H1 (cell line): ENCODE measurements around the gene FHOD1.

Experiments
- CEBPB ChIP-seq: IDR thresholded peaks from 2 replicates; pipeline ENCODE4 v1.6.1; 2012; ENCODE audit warnings: low read depth, low read length
- CHD1 ChIP-seq: IDR thresholded peaks from 2 replicates; pipeline ENCODE4 v1.6.1; 2012; ENCODE audit warnings: low read depth, low read length, improper control_type of control experiment
- CREB1 ChIP-seq: IDR thresholded peaks from 2 replicates; pipeline ENCODE4 v1.6.1; 2012; ENCODE audit warnings: inconsistent platforms
- EGR1 ChIP-seq: IDR thresholded peaks from 2 replicates; pipeline ENCODE4 v1.6.1; 2011; ENCODE audit warnings: low read depth, low read length, borderline replicate concordance
- JUND ChIP-seq: IDR thresholded peaks from 2 replicates; pipeline ENCODE4 v1.6.1; 2011; ENCODE audit warnings: mild to moderate bottlenecking, improper control_type of control experiment, low read length
- KDM5A ChIP-seq: fragments of 200-600 bp; IDR thresholded peaks from 2 replicates; pipeline ENCODE4 v1.7.1; 2012; ENCODE audit warnings: mild to moderate bottlenecking, low read length, inconsistent platforms, mixed read lengths
- POLR2A ChIP-seq, 2 experiments: IDR thresholded peaks; 1 replicate in 1 of 2; 2 replicates in 1 of 2; pipeline ENCODE4 v1.6.1; 2011; ENCODE audit warnings: low read depth in 2 of 2, low read length in 2 of 2, mild to moderate bottlenecking in 2 of 2; ENCODE audit errors: control extremely low read depth in 1 of 2
- RXRA ChIP-seq: IDR thresholded peaks from 2 replicates; pipeline ENCODE4 v1.6.1; 2011; ENCODE audit warnings: low read depth, mild to moderate bottlenecking, low read length, moderate library complexity; ENCODE audit not compliant: insufficient read depth
- SP2 ChIP-seq: IDR thresholded peaks from 2 replicates; pipeline ENCODE4 v1.6.1; 2012; ENCODE audit warnings: mild to moderate bottlenecking, low read length, inconsistent platforms
- TF ChIP-seq, protein P1 (sequence below), 3 experiments: IDR thresholded peaks; 1 replicate in 2 of 3; 2 replicates in 1 of 3; pipeline versions ENCODE4 v1.5.1 to v1.6.1; 2011; ENCODE audit warnings: low read length in 3 of 3, mild to moderate bottlenecking in 3 of 3, inconsistent platforms in 2 of 3, low read depth in 1 of 3, moderate library complexity in 1 of 3; ENCODE audit not compliant: insufficient read depth in 1 of 3; ENCODE audit errors: control extremely low read depth in 1 of 3

GRCh38 chr16:67294171-67294757, 47.0 kb upstream of the FHOD1 start:
- no peak for TF ChIP-seq CREB1
- TF ChIP-seq, protein P1, sequence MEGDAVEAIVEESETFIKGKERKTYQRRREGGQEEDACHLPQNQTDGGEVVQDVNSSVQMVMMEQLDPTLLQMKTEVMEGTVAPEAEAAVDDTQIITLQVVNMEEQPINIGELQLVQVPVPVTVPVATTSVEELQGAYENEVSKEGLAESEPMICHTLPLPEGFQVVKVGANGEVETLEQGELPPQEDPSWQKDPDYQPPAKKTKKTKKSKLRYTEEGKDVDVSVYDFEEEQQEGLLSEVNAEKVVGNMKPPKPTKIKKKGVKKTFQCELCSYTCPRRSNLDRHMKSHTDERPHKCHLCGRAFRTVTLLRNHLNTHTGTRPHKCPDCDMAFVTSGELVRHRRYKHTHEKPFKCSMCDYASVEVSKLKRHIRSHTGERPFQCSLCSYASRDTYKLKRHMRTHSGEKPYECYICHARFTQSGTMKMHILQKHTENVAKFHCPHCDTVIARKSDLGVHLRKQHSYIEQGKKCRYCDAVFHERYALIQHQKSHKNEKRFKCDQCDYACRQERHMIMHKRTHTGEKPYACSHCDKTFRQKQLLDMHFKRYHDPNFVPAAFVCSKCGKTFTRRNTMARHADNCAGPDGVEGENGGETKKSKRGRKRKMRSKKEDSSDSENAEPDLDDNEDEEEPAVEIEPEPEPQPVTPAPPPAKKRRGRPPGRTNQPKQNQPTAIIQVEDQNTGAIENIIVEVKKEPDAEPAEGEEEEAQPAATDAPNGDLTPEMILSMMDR (IDR thresholded peaks at IDR 0.05; ENCODE audit: control extremely low read depth in 1 of 3, insufficient read depth in 1 of 3, low read depth in 1 of 3, low read length in 3 of 3) = no peak
- no peak for TF ChIP-seq SP2
- TF ChIP-seq CEBPB = no peak
- TF ChIP-seq POLR2A (IDR thresholded peaks at IDR 0.05; ENCODE audit: control extremely low read depth in 1 of 2, low read depth in 2 of 2, low read length in 2 of 2) = no peak
- TF ChIP-seq RXRA = no peak
- no peak for TF ChIP-seq EGR1
- TF ChIP-seq KDM5A = no peak
- TF ChIP-seq JUND = no peak
- TF ChIP-seq CHD1 = no peak
